Upper lobe of left lung (tissue), 4 donors: Measurements from ENCODE around the gene RABGEF1.

ENCODE experiments used
- POLR2A ChIP-seq, 4 donors: fragments of 450-650 bp; IDR thresholded peaks; one replicate each; pipeline ENCODE4 v1.5.1; 2016 to 2017; ENCODE audit warnings: antibody characterized with exemption in 4 of 4, mild to moderate bottlenecking in 2 of 4
- POLR2AphosphoS5 ChIP-seq, 2 donors: sonication (generic); formaldehyde crosslinking; IDR thresholded peaks; one replicate each; pipeline ENCODE4 v1.5.1; 2017; ENCODE audit warnings: antibody characterized with exemption in 2 of 2
- TF ChIP-seq, protein P1 (sequence below), 6 experiments: fragments of 450-650 bp in 4 of 6; fragments of 200-600 bp in 2 of 6; sonication (generic) in 2 of 6; IDR thresholded peaks; one replicate each; pipeline ENCODE4 v1.5.1; 2016 to 2019; ENCODE audit warnings: antibody characterized with exemption in 6 of 6

DNA sequence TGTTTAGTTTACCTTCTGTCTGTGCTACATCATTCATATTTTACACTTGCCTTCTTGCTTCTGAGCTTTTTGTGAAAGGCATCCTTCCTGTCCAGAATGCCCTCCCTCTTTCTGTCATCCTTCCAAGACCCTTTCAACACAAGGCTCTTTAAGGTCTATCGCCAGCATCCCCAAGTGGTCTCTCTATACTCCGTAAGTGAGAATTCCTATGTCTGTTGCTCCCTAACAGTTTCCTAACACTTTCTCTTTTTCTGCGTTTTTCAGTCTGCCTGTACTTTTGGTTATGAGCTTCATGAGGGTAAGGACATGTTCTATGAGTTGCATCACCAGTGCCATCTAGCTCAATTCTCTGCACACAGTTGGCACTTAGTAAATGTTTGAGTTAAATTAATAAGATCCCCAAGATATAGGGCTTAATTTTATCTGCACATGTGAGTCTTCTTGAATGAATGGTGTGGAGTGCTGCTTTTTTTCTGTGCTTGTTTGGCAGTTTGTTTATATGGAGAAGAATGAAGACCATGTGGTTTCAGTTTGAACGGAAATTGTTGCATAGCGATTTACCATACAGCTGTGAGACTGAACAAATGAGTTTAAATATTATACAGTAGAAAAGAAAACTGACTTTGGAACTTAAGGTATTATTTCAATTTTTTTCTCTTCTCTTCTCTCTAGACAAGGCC is 29.4 kb downstream of the RABGEF1 start:
- TF ChIP-seq, protein P1, sequence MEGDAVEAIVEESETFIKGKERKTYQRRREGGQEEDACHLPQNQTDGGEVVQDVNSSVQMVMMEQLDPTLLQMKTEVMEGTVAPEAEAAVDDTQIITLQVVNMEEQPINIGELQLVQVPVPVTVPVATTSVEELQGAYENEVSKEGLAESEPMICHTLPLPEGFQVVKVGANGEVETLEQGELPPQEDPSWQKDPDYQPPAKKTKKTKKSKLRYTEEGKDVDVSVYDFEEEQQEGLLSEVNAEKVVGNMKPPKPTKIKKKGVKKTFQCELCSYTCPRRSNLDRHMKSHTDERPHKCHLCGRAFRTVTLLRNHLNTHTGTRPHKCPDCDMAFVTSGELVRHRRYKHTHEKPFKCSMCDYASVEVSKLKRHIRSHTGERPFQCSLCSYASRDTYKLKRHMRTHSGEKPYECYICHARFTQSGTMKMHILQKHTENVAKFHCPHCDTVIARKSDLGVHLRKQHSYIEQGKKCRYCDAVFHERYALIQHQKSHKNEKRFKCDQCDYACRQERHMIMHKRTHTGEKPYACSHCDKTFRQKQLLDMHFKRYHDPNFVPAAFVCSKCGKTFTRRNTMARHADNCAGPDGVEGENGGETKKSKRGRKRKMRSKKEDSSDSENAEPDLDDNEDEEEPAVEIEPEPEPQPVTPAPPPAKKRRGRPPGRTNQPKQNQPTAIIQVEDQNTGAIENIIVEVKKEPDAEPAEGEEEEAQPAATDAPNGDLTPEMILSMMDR (IDR thresholded peaks at IDR 0.05): no peak
- TF ChIP-seq POLR2A (IDR thresholded peaks at IDR 0.05) (no peak), POLR2AphosphoS5 (IDR thresholded peaks at IDR 0.05) (no peak)
